ENCODE results near the gene RALGAPB. TPM values are rescaled to one million over a fixed set of nuclear protein-coding genes. Genes with fewer than 3 reads are reported as not detected.

The RALGAPB gene
- total and polyA plus RNA-seq, 2 experiments from 2014 or later, result 10.2 to 40.4 TPM

- Histone ChIP-seq H2AFZ (no peak overlapping the region), H4K20me1 (replicated peaks; ENCODE audit: insufficient read depth) (no peaks in the 10 kb centered on the region), H3K4me1 (ENCODE audit: insufficient read depth) (no peaks in the 10 kb centered on the region), H3F3A (replicated peaks; ENCODE audit: low read depth) (no peaks in the 10 kb centered on the region), H3K4me3 (no peak overlapping the region), H3K27ac (ENCODE audit: low read depth) (no peak overlapping the region), H3K4me2 (no peak overlapping the region), H3K36me3 (ENCODE audit: insufficient read depth) (no peaks in the 10 kb centered on the region), H3K27me3 (ENCODE audit: insufficient read depth) (no peaks in the 10 kb centered on the region), H3K79me2 (replicated peaks; ENCODE audit: insufficient read depth) (no peaks in the 10 kb centered on the region), H3K9me2 (ENCODE audit: insufficient read depth) (no peaks in the 10 kb centered on the region)
- Mint-ChIP-seq H3K9me3 (peaks cover 13% of the 10 kb centered on the region), H3K27ac (no peak overlapping the region), H3K4me1 (no peaks in the 10 kb centered on the region), H3K27me3 (ENCODE audit: insufficient read depth, low read depth, poor library complexity) (no peaks in the 10 kb centered on the region), H3K4me3 (no peak overlapping the region), H3K36me3 (ENCODE audit: low read depth) (peaks cover 3% of the 10 kb centered on the region; the same call in 2 of the 3 replicates)
- TF ChIP-seq REST (IDR thresholded peaks at IDR 0.05; ENCODE audit: unreplicated experiment) (no peak), EZH2 (IDR thresholded peaks at IDR 0.05; ENCODE audit: low read depth, unreplicated experiment) (no peak)
- DNase-seq (ENCODE audit: low spot score) (no peak), ATAC-seq (no peak)
These were observed 14.3 kb upstream of the RALGAPB start for GRCh38 chr20:38458314-38458713.

DNA sequence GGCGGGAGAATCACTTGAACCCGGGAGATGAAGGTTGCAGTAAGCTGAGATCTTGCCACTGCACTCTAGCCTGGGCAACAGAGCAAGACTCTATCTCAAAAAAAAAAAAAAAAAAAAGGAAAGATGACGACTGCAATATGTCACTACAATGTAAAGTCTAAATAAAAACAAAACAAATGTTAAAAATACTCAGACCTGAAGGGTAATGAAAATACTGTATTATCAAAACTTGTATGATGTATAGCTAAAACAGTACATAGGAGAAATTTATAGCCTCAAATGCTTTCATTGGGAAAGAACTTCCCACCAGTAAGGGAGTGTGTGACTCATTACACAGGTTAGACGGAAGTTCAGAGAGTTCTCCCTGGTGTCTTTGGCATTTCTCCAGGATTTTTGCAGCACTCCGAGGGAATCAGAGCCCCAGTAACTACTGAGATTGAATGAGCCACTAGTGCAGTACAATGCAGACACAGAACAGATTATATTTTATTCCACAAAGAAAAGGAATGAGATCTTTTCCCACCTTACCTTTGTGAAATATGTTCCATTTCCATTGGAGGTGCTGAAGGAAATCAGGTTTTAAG lies 12.5 kb upstream of the RALGAPB start:
- H3K4me1 ChIP-seq (ENCODE audit: insufficient read depth), result no peaks in the 10 kb centered on the region
- DNase-seq (ENCODE audit: low spot score), result no peak
- no peak overlapping the region for H3K4me3 Mint-ChIP-seq
- TF ChIP-seq POLR2AphosphoS5 (IDR thresholded peaks at IDR 0.05; ENCODE audit: low read depth) (no peak), CREB1 (CRISPR knock-in tag; IDR thresholded peaks at IDR 0.05; ENCODE audit: low read depth) (no peak), ZNF331 (CRISPR knock-in tag; IDR thresholded peaks at IDR 0.05; ENCODE audit: low read depth) (no peak), JUNB (IDR thresholded peaks at IDR 0.05; ENCODE audit: unreplicated experiment) (no peak), NANOG (IDR thresholded peaks at IDR 0.05; ENCODE audit: borderline replicate concordance) (no peak), ZNF114 (CRISPR knock-in tag; IDR thresholded peaks at IDR 0.05) (no peak), REST (IDR thresholded peaks at IDR 0.05; ENCODE audit: unreplicated experiment) (no peak), STAT1 (IDR thresholded peaks at IDR 0.05; ENCODE audit: unreplicated experiment) (no peak), EZH2phosphoT487 (IDR thresholded peaks at IDR 0.05; ENCODE audit: unreplicated experiment) (no peak)
- TF ChIP-seq, protein P1, sequence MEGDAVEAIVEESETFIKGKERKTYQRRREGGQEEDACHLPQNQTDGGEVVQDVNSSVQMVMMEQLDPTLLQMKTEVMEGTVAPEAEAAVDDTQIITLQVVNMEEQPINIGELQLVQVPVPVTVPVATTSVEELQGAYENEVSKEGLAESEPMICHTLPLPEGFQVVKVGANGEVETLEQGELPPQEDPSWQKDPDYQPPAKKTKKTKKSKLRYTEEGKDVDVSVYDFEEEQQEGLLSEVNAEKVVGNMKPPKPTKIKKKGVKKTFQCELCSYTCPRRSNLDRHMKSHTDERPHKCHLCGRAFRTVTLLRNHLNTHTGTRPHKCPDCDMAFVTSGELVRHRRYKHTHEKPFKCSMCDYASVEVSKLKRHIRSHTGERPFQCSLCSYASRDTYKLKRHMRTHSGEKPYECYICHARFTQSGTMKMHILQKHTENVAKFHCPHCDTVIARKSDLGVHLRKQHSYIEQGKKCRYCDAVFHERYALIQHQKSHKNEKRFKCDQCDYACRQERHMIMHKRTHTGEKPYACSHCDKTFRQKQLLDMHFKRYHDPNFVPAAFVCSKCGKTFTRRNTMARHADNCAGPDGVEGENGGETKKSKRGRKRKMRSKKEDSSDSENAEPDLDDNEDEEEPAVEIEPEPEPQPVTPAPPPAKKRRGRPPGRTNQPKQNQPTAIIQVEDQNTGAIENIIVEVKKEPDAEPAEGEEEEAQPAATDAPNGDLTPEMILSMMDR (conservative IDR thresholded peaks at IDR 0.05; ENCODE audit: low read depth in 2 of 2), result no peak
- TF ChIP-seq, protein P2, sequence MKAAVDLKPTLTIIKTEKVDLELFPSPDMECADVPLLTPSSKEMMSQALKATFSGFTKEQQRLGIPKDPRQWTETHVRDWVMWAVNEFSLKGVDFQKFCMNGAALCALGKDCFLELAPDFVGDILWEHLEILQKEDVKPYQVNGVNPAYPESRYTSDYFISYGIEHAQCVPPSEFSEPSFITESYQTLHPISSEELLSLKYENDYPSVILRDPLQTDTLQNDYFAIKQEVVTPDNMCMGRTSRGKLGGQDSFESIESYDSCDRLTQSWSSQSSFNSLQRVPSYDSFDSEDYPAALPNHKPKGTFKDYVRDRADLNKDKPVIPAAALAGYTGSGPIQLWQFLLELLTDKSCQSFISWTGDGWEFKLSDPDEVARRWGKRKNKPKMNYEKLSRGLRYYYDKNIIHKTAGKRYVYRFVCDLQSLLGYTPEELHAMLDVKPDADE (IDR thresholded peaks at IDR 0.05), result no peak

More for the DNA sequence above, 12.5 kb upstream of the RALGAPB start:
- Histone ChIP-seq H3K4me2 (no peak overlapping the region), H3K27ac (ENCODE audit: low read depth) (no peak overlapping the region), H3K9me2 (ENCODE audit: insufficient read depth) (no peaks in the 10 kb centered on the region), H3K79me2 (replicated peaks; ENCODE audit: insufficient read depth) (no peaks in the 10 kb centered on the region), H3K36me3 (ENCODE audit: insufficient read depth) (no peaks in the 10 kb centered on the region), H4K20me1 (replicated peaks; ENCODE audit: insufficient read depth) (no peaks in the 10 kb centered on the region), H3K27me3 (ENCODE audit: insufficient read depth) (no peaks in the 10 kb centered on the region), H2AFZ (no peak overlapping the region), H3K4me3 (no peak overlapping the region), H3F3A (replicated peaks; ENCODE audit: low read depth) (no peaks in the 10 kb centered on the region)
- no peaks in the 10 kb centered on the region for H3K27me3 Mint-ChIP-seq (ENCODE audit: insufficient read depth, low read depth, poor library complexity)
- ATAC-seq, result no peak
- no peaks in the 10 kb centered on the region for H3K4me1 Mint-ChIP-seq
- peaks cover 3% of the 10 kb centered on the region; the same call in 2 of the 3 replicates for H3K36me3 Mint-ChIP-seq (ENCODE audit: low read depth)
- H3K27ac Mint-ChIP-seq, result no peak overlapping the region
- peaks cover 13% of the 10 kb centered on the region for H3K9me3 Mint-ChIP-seq

All from GM23338 (cell line).